Inflammatory macrophage (primary cell): Measurements from ENCODE around the gene FCN3.
"Not testable (repeated sequence)": the region's sequence is repeated elsewhere in the genome, so short reads cannot be mapped to it uniquely, and the experiment has no call there.

Source experiments
- DNase-seq, 2 donors: peaks; one replicate each; pipeline ENCODE4 v3.0.0-alpha.2; 2020 to 2022

The FCN3 gene

DNA sequence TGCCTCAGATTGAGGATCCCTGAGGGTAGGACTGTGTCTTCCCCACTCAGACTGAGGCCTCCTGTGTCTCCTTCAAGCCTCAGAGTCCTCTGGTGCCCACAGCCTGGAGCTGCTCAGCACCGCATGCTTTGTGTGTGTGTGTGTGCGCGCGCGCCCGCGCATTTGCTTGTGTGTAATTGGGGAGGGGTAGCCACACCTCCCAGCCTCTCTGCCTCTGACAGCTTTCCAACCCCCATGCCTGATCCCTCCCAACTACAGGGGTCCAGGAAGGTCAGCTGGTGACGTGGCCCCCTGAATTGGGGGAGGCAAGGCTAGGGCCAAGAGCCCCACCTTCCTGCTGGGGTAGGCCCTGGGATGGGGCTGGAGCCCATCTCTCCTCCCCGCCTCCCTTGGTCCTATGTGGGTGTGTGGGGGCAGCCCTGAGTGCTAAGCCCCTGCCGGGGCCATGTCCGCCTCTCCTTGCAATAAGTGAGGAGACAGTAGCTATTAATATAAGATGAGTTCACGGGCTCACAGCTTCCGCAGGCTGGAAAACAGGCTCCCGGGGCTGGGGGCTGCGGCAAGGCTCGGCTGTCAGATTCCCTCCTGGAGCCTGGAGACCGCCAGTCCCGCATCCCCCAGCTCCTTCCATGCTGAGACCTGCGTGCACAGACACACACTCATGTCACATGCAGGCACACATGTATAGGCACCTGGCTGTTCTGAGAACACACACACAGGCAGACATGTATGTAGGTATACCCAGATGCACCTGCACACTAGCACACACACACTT, 24.8 kb upstream of the FCN3 start:
- no peak for DNase-seq

DNA sequence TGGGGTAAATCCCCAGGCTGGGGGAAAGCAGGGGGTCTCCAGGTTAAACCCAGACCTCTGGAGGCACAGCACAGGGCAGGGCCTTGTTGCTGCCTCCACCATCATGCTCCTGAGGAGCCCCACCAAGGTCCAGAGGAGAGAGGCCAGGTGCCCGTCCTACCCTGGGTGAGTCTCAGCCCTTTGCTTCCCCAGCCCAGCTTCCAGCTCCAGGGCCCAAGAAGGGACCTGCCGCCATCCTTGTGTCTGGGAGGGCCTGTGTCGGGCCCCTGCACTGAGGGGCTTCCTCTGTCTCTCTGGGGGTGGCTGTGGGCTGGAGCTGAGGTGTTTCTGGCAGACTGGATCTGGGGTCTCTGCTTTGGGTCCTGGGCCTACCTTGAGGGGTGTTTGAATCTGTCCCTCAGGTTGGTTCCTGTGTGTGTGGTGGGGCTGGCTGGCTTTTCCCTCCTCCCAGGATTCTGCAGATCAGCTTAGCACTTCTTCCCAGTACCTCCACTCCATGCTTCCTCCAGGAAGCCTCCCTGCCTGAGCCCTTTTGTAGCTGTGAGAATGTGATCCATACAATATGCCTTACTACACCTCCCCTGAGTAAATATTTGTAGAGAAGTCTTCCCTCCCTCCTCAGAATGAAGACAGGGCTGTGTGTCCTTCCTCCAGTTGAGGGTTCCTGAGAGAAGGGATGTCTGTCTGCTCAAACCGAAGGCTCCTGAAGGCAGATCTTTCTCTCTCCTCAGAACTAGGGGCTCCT, 24.0 kb upstream of the FCN3 start:
- no peak for DNase-seq

- DNase-seq, result no peak
Observed at GRCh38 chr1:27397749-27398148, 23.1 kb upstream of the FCN3 start.

- DNase-seq, result no peak
Observed at GRCh38 chr1:27397110-27397509, 22.5 kb upstream of the FCN3 start.

GRCh38 chr1:27395441-27396195, 21.0 kb upstream of the FCN3 start:
- peak; percentile 66 to 77 for DNase-seq

DNA sequence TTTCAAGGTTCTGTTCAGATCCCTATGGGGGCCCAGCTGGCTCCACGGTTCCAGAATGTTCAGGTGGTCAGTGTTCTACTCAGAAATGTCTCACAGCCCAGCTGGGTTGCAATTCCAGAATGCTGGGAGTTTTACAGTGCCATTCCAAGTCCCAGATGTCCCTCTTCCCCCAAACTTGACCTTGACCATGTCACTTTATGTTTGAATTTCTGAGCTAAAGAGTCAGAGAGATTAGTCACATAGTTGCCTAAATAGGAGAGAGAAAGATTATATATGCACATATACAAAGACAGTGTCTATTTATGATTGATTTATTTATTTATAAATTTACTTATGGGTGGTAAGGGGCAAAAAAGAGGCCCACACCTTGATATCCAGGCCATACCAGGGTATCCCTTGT, 20.3 kb upstream of the FCN3 start:
- no peak for DNase-seq

GRCh38 chr1:27394282-27394658, 19.6 kb upstream of the FCN3 start:
- DNase-seq, result no peak

GRCh38 chr1:27393641-27394281, 19.1 kb upstream of the FCN3 start:
- DNase-seq, result no peak

GRCh38 chr1:27392778-27393635, 18.4 kb upstream of the FCN3 start:
- no peak for DNase-seq

DNA sequence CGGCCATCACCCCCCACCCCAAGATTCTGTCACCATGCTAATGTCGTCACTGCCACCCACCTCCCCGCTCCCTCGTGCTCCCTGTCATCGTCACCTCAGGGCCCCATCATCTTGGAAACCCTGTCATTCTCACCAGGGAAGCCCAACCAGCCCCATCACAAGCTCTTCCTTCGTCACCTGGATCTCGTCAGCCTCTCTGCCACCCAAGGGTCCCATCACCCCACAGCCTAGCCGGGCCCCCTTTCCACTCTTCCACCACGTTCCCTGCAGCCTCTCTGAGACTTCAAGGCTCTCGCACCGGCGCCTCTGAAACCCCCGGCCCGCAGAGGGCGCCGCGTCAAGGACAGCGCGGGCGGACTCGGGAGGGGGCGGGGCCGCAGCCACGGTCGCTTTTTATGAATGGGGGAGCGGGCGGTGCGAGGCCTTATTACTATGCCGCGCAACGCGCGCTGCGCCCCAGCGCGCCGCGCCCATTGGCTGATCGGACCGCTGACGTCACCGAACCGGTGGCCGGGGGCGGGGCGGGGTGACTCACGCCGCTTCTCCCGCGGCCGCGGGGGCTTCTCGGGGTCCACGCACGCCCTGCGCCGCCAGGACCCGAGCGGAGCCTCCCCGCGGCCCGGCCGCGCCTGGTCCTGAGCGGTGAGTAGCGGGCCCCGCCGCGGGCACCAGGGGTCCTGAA, 17.6 kb upstream of the FCN3 start, which contains the start of gene GPR3:
GPR3 (plus strand) TSS at position 527 of the 682 bp plus-strand sequence. CDS start 1,177 bp downstream, outside the sequence.
- DNase-seq, result peak; percentile 84 to 86

DNA sequence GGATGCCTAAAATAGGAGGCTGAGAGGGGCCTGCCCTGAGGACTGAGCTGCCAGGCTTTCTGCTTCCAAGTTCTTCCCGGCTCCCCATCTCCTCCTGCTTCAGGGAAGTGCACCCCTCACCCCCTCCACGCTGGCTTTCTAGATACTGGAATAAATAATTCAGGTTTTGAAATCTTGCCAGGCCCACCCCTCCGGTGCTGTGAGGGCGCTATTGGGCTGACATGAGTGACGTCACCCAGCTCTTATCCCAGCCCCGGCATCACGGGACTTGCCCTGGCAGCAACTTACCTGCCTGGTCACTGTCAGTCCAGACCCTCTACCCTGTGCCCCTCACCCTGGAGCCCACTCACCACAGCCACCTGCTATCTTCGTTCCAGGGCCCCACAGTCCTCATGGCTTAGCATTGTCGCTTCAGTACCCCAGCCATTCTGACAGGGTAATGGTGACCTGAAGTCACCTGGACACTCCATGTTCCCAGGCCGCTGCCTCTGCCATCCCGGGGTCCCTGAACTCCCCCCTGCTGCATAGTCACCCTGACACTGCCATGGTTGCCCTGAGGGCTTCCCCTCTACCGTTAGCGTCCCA, 17.0 kb upstream of the FCN3 start:
- DNase-seq, result no peak

DNA sequence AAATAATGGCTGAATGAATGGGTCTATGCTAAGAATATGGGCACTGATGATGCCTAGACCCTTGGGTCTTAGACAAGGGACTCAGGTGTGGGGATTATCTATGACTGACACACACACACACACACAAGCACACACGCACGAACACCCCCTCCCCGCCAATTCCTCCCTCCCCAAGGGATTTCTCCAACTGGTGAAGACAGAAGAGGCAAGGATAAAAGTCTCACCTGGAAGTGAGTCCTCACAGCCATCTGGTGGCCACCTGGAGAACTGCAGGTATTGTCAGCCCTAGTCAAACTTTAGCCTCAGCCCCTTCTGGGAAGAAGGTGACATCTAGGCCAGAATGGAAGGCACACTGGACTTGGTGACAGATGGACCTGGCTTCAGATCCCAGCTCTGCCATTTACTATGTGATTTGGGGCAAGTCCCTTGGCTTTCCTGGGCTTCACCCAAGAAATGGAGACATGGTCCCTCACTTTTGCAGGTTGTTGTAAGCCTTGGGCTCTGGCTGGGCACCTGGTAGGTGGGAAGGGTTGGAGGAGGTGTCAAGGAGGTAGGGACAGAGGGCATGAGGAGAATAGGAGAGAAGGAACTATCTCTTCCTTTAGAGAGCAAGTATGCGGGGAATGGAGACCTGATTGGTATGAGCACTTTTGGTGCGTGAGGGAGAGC, 13.8 kb upstream of the FCN3 start:
- peak; percentile 41 to 52 for DNase-seq

DNA sequence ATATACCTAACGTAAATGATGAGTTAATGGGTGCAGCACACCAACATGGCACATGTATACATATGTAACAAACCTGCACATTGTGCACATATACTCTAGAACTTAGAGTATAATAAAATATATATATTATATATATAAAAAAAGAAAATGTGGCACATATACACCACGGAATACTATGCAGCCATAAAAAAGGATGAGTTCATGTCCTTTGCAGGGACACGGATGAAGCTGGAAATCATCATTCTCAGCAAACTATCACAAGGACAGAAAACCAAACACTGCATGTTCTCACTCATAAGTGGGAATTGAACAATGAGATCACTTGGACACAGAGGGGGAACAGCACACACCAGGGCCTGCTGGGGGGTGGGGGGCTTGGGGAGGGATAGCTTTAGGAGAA, 10.2 kb upstream of the FCN3 start:
- not testable (repeated sequence) for DNase-seq

DNA sequence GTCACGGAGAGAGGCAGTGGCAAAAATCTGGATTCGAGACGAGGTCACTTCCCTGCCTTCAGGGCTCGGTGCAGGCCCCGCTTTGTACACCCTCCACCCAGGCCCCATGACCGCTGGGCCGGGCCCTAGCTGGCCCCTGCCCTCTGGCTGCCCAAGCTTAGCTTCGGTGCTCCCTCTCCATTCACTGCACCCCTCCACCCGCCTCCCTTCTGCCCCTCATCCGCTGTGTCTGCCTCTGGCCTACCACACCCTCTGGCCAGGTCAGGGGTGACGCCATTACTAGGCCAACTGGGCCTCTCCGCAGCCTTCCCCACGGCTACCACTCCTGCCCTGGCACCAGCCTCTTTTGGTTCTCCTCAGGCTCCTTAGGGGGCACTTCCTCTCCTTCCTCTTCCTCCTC, 9.0 kb upstream of the FCN3 start:
- DNase-seq, result no peak

DNA sequence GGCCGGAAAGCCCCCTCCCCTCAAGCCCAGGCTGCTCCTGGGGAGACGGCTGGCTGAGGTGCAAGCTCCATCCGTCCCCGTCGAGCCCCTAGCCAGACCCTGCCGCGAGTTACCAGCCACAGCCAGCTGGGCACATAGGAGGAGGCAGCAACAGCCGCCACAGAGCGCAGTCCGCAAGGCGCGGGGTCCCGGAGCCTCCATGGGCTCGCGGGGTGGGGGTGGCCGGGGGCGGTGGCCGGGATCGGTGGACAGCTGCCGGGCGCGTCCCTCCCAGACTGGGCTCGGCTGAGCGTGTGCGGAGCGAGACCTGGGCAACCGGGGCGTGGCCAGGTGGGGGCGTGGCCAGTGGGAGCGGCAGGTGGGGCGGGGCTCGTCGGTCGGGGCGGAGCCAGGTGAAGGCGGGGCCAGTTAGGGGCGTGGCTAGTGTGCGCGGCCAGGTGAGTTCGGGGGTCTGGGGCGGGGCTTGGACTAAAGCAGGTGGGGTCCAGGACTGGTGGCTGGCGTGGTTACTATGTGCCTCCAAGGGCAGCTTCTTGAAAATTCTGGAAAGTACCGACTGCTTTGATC, 8.5 kb upstream of the FCN3 start, which contains the start of gene CD164L2:
CD164L2 (minus strand) TSS at position 295 of the 567 bp plus-strand sequence; CDS start at position 201, 94 bp downstream.
- DNase-seq, result no peak

GRCh38 chr1:27381969-27382762, 7.5 kb upstream of the FCN3 start:
- DNase-seq, result no peak

- no peak for DNase-seq
Observed at GRCh38 chr1:27380766-27381733, 6.4 kb upstream of the FCN3 start.

GRCh38 chr1:27380224-27380623, 5.6 kb upstream of the FCN3 start:
- peak; percentile 19 to 41 for DNase-seq
